GM18507 (cell line): ENCODE data around the gene TRAPPC11.
A peak's percentile ranks its signal among the peaks of the same experiment; 100 is the strongest.
"Not testable (repeated sequence)": the region's sequence is repeated elsewhere in the genome, so short reads cannot be mapped to it uniquely, and the experiment has no call there.

Experiments
- DNase-seq: peaks from one replicate; pipeline ENCODE4 v3.0.0; 2011; ENCODE audit warnings: low read depth; ENCODE audit not compliant: insufficient read length; ENCODE audit errors: extremely low spot score
- FAIRE-seq: peaks from 2 replicates; lab custom pipeline; 2011; peaks lifted over from hg19 to GRCh38; lab: Jason Lieb, UNC

TRAPPC11 gene

DNA sequence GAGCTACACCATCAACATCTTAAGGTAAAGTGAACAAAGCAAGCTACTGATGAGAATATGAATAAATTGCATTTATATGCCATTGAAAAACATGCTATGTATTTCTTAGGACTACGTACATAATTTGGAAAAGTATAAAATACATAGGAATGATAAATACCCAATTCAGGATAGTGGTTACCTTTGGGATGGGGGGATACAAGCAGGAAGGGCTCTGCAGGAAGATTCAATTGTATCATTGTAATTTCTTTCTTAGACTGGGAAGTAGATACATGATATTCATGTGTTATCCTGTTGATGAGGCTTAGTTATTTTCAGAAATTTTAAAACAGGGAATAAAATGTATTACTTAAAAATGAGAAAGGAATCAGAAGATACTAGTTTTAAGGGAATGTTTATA is 43.4 kb downstream of the TRAPPC11 start:
- FAIRE-seq: no peak

DNA sequence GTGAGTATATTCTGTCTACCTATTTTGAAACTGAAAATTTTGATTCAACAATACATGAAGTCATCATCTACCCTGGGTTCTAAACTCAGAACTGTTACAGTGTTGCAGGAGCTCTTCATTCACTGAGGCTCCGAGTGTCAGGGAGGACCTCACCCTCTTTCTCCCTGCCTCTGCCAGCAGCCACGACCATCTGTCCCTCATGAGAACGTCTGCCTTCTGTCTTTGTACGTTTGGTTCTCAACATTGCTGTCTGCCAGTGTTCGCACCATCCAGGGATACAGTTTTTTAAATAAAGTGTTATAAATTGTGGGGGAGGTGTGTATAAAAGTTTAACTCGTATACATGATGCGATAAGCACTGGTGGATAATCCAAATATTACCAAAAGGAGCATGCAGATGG is 55.5 kb downstream of the TRAPPC11 start:
- no peak for FAIRE-seq
- no peak for DNase-seq

More for the DNA sequence above, 43.4 kb downstream of the TRAPPC11 start:
- DNase-seq: no peak

DNA sequence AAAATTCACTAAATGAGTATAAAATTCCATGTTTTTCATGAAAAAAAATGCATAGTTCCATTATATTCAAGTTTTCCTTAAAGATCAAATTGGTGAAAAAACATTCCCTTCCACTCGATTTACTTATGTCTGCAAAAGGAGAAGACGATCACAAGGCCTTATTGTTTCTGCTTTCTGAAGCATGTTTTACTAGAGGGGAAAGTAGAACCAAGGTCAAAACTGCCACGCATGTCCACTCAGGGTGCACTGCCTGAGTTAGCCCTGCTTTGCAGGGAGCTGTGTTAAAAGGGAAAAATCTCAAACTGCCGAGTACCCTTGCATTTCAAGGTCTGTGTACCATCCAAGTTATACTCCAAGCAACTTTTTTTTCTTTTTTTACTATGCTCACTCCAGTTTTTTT is 57.2 kb downstream of the TRAPPC11 start:
- no peak for DNase-seq
- FAIRE-seq: no peak

DNA sequence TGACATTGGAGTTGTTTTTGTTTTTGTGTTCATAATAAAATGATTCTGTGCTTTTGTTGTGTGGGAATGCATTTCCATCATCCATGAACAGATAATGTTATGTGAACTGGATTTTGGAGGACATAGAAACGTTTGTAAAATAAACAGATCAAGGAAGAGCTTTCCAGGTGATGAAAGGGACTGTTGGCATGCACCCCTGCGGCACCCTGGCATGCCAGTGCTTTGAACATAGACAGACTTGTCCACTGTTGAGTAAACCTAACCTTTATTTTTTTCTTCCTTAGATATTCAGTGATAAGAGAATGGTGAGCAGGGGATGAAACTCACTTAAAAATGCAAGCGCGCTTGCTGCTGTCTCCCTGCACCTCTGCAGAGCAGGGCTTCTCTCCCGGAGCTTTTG is 59.8 kb downstream of the TRAPPC11 start:
- FAIRE-seq (no peak), DNase-seq (no peak)

DNA sequence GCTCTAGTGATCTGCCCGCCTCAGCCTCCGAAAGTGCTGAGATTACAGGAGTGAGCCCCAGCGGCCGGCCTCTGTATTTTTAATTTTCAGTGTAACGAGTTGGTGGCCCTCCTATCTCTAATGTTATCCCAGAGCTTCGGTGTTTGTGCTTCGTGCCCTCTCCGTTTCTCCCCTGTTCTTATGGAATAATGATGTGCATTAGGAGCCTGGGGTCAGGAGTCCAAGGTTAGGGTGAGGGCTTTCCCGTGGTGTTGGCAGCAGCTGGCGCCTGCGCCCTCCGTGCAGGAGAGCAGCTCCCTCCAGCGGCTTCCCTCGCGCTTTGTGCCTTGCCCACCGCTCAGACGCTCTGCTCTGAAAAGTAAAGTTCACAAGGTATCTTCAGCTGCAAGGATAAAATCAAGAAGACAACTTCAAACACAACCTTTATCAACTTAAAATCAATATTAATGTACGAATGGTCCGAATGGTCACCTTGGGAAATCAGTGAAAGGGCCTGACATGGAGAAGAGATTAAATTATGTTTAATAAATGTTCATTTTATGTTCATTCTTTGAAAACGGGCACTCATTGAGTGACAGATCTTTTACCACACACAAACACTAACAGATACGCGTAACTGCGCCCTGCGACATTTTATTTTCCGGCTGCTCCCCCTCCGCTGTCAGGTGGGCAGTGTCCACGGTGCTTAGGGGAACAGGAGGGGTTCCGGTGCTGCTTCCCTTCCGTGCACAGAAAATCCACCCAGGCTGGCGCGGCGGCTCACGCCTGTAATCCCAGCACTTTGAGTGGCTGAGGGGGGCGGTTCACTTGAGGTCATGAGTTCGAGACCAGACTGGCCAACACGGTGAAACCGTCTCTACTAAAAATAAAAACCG is 62.4 kb downstream of the TRAPPC11 start:
- peak; percentile 87 for FAIRE-seq

DNA sequence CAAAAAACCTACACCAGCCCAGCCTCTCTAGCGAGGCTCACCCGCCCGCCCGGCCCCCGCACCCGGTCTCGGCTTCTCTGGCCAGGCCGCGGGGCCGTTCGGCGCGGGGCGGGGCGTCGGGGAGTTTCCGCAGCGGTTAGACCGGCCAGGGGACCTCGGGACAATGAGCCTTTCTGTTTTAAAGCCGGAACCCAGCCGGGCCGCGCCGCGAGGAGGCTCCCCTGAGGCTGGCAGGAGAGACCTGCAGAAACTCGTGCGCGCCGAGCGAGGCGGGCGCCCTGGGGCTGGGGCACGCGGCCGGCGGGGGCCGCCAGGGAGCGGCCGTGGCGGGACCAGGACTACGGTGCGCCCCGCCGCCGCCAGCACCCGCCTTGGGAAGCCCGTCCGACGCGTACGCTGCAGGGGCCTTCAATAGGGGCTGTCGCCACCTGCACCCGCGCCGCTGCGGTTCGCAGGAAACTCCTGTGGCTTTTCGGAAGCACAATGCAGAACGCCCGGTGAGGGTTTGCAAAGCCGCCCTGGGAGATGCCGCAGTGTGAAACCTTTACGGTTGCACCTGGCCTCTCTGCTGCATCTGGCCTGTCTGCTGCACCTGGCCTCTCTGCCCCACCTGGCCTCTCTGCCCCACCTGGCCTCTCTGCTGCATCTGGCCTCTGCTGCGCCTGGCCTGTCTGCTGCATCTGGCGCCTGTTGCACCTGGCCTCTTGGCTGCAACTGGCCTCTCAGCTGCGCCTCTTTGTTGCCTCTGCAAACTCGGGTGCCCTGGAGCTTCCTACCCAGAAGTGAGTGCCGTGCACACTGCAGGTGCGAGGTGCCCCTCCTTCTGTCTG is 63.9 kb downstream of the TRAPPC11 start:
- peak; percentile 79 for FAIRE-seq
- DNase-seq: peak; percentile 42

More for the DNA sequence above, 62.4 kb downstream of the TRAPPC11 start:
- peak; percentile 52 for DNase-seq

DNA sequence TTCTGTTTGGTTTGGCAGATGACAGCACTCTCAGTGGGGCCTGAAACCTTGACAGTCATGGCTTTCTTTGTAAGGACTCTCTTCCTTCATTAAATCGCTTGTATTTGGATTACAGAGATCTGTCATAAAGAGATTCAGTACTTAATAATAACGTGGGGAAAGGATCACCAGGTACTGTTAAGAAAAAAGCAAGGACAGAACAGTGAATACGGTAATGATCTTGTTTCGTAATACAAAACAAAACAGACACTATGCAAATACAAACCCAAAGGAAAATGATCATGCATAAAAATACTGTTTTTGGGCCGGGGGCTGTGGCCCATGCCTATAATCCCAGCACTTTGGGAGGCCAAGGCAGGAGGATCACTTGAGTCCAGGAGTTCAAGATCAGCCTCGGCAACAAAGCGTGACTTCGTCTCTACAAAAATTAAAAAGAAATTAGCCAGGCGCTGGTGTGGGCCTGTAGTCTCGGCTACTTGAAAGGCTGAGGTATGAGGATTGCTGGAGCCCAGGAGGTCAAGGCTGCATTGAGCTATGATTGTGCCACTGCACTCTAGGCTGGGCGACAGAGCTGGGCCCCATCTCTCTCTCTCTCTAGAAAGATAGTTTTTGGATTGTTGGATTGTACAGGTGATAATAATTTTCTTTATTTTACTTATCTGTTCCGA is 64.6 kb downstream of the TRAPPC11 start:
- DNase-seq (no peak), FAIRE-seq (peak; percentile 44)

DNA sequence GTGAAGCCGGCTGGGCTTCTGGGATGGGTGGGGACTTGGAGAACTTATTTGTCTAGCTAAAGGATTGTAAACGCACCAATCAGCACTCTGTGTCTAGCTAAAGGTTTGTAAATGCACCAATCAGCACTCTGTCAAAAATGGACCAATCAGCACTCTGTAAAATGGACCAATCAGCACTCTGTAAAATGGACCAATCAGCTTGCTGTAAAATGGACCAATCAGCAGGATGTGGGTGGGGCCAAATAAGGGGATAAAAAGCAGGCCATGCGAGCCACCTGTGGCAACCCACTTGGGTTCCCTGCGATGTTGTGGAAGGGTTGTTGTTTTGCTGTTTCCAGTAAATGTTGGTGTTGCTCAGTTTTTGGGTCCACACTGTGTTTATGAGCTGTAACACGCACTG is 66.5 kb downstream of the TRAPPC11 start:
- FAIRE-seq, DNase-seq: not testable (repeated sequence)

DNA sequence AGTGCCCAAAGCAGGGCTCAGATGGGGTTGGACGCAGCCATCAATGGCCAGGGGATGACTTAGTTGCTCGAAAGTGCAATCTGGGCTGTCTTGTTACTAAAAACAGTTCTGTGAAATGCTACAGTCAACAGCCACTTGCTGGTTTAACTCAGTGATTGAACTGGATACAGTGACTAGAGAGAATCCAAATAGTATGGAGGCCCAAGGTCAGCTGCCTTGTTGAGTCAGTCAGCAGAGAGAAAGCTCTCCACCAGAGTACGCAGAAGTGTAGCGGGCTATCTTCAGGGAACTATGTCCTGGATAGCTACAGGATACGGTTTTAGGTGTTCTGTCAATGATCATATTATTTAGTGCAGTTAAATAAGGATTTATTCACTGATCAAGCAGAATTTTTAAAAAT is 68.4 kb downstream of the TRAPPC11 start:
- no peak for FAIRE-seq
- DNase-seq: no peak

DNA sequence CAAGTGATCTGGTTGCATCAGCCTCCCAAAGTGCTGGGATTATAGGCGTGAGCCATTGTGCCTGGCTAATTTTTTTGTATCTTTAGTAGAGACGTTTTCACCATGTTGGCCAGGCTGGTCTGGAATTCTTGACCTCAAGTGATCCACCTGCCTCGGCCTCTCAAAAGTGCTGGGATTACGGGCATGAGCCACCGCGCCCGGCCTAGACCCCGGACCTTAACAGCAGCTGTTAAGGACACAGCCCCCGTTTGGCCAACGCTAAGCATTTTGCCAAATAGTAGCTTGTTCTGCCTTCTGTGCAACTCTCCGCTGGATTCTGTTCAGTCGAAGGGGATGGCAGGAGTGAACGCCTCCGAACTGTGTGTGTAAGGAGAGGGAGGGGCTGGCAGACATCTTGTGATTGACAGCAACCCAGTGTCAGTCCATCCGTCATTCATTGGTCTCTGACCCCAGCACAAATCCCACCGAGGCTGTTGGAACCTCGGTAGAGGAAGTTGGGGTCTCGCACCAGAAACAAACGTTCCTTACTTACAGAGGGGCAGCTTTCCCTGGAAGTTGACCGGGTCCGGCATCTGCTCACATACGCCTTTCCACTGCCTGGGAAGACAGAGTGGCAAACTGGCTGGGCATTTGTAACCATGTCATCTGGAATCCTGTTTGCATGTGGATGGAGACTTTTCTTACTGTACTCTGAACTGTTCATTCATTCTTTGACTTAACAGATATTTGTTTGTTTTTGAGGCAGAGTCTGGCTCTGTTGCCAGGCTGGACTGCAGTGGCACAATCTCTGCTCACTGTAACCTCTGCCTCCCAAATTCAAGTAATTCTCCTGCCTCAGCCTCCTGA is 69.4 kb downstream of the TRAPPC11 start:
- DNase-seq (no peak), FAIRE-seq (no peak)

DNA sequence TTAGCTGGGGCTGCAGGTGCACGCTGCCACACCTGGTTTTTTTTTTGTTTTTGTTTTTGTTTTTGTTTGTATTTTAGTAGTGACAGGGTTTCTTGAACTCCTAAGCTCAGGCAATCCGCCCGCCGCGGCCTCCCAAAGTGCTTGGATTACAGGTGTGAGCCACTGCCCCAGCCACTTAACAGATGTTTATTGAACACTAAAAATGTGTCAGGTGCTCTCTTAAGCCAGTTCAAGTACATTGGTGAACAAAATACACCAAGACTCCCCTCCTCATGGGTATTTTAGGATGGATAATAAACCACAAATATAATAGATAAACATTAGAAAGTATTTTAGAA is 69.9 kb downstream of the TRAPPC11 start:
- no peak for DNase-seq
- no peak for FAIRE-seq

DNA sequence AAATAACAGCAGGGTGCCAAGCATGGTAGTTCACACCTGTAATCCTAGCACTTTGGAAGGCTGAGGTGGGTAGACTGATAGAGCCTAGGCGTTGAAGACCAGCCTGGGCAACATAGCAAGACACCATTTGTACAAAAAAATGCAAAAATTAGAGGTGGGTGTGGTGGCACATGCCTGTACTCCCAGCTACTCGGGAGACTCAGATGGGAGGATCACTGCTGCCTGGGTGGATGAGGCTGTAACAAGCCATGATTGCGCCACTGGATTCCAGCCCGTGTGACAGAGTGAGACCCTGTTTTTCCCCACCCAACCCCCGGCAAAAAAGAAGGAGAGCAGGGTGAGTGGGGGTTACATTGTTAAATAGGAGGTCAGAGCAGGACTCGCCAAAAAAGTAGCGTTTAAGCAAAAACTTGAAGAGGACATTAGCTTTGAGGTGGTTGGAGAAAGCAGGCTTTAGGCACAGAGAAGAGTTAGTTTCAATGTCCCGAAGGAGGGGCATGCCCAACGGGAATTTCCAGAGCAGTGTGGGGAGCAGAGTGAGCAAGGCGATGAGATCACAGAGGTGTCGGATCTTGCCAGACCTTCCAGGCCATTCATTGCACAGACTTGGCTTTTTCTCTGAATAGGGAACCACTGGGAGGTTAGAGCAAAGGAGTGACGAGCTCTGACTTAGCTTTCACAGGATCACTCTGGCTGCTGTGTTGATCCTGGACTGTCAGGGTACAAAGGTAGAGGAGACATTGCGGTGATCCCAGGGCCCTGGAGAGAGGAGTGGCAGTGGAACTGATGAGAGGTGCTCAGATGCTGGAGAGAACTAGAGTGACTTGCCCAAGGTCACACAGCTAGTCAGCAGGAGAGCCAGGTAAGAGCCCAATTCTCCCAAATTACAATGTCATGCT is 70.6 kb downstream of the TRAPPC11 start:
- FAIRE-seq: no peak

DNA sequence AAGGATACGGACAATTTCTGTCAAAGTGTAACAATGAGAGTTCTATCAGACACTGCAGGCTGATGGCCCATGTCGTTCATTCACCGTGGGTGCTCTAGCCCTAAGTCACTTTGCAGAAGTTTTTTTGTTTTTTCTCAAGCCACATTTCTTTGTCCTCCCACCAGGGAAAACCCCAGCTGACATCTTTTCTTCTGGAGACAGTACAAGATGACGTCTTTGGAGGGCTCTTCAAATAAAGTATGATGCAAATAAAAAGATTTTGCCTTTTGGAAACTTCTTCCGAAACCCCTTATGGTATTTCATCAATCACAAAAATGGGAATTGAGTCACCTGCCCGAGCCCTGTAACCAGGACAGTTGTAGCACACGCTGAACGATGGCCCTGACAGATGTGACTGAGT is 73.2 kb downstream of the TRAPPC11 start:
- FAIRE-seq: no peak
- no peak for DNase-seq

More for the DNA sequence above, 70.6 kb downstream of the TRAPPC11 start:
- no peak for DNase-seq

DNA sequence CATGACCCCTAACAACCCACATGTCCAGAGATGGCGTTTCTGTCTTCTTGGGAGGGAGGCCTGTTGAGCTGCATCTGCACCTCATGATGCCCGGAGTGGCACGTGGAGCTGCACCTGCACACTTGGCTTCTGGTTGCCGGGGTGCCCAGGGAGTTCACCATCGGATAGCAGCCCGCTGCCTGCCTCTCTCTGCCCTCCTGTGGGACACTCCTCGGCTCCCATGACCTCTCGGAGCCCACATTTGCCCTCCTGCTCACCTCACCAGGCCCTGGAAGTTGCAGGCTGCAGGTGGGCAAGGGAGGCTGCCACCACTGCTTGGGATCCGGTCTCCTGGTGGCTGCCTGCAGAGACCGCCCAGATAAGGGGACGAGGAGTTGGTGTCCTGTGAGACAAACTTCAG is 74.1 kb downstream of the TRAPPC11 start:
- DNase-seq (no peak), FAIRE-seq (no peak)

DNA sequence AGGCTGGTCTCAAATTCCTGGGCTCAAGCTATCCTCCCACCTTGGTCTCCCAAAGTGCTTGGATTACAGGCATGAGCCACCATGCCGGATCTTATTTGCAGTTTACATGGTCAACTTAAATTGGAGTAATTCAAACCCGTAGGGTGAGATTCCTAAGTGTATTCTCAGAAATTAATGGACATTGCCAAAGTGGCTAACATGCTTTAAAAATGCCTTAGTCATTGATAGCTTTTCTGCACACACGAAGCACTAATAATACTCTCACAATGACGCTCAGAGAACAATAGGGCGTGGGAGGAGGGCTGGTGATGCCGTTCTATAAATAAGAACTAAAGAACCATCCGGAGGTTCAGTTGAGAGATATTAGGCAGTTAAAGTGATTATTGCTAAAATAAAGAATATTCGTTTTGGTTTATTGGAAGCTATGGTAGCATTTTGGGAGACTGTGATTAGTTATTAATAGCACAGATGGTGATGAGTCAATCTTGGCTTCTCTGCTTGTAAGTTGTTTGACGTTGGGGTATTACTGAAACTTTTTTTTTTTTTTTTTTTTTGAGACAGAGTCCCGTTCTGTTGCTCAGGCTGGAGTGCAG is 79.1 kb downstream of the TRAPPC11 start:
- FAIRE-seq: no peak
- no peak for DNase-seq

DNA sequence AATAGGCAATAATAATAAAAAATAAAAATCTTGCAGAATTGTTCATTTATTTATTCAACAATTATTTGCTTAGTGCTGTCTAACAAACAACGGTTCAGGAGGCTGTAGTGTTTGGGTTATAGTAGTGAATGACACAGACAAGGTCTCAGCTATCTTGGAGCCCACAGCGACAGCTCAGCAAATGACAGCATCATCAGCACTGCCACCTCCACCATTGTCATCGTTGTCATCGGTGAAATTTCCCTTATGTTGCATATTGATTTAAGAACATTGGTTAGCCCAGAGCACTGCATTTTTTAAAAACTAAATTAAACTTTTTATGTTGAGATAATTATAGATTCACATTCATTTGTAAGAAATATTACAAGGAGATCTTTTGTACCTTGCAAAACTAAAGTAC is 79.9 kb downstream of the TRAPPC11 start:
- FAIRE-seq (no peak), DNase-seq (no peak)

DNA sequence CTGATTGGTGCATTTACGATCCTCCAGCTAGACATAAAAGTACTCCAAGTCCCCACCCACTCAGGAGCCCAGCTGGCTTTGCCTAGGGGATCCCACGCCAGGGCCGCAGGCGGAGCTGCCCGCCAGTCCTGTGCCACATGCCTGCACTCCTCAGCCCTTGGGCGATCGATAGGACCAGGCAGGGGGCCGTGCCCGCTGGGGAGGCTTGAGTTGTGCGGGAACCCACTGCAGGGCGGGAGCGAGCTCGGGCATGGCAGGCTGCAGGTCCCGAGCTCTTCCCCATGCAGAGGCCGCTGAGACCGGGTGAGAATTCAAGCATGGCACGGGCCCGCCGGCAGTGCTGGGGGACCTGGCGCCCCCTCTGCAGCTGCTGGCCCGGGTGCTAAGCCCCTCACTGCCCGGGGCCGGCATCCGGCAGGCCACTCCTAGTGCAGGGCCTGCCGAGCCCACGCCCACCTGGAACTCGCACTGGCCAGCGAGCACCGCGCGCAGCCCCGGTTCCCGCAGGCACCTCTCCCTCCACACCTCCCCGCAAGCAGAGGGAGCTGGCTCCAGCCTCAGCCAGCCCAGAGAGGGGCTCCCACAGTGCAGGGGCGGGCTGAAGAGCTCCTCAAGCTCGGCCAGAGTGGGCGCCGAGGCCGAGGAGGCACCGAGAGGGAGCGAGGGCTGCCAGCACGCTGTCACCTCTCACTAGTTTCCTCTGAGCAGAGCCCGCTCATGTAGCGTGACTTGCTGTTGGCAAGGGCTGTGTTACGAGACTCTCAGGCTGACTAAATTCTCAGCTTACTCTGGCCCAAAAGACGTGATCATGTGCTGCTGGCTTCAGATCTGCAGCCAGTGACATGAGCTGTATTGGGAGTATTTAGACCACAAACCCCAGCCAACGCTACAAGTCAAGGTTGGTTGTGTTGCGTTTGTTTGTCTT is 87.5 kb downstream of the TRAPPC11 start:
- no peak for FAIRE-seq

More for the DNA sequence above, 87.5 kb downstream of the TRAPPC11 start:
- DNase-seq: no peak
